ENCODE measurements around the gene CCDC40. TPM values are rescaled to one million over a fixed set of nuclear protein-coding genes. Genes with fewer than 3 reads are reported as not detected.

CCDC40 gene
- total and polyA plus RNA-seq, 2 experiments from 2014 or later: 2.4 to 3.0 TPM

DNA sequence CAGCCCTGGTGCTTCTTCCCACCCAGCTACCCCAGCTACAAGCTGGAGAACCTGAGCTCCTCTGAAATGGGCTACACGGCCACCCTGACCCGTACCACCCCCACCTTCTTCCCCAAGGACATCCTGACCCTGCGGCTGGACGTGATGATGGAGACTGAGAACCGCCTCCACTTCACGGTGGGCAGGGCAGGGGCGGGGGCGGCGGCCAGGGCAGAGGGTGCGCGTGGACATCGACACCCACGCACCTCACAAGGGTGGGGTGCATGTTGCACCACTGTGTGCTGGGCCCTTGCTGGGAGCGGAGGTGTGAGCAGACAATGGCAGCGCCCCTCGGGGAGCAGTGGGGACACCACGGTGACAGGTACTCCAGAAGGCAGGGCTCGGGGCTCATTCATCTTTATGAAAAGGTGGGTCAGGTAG, 68.5 kb downstream of the CCDC40 start:
- H3K27me3 ChIP-seq (replicated peaks; ENCODE audit: insufficient read depth): no peaks in the 10 kb centered on the region
- H3K27ac ChIP-seq: no peak overlapping the region
- no peak overlapping the region for H3K9ac ChIP-seq
- no peaks in the 10 kb centered on the region for H3K36me3 ChIP-seq (ENCODE audit: low read depth)
- H4K20me1 ChIP-seq (ENCODE audit: insufficient read depth): no peaks in the 10 kb centered on the region
- H3K4me1 ChIP-seq (ENCODE audit: insufficient read depth): peaks cover 5% of the 10 kb centered on the region
- no peak overlapping the region for H2AFZ ChIP-seq
- no peaks in the 10 kb centered on the region for H3F3A ChIP-seq (ENCODE audit: insufficient read depth)
- in situ Hi-C loops (cut with MboI): no loop called here
- no peaks in the 10 kb centered on the region for H3K9me3 ChIP-seq (ENCODE audit: low read depth)
- no peak for DNase-seq
- TF ChIP-seq EZH2 (IDR thresholded peaks at IDR 0.05; ENCODE audit: insufficient read depth, poor library complexity, severe bottlenecking) (no peak), EZH2phosphoT487 (IDR thresholded peaks at IDR 0.05; ENCODE audit: insufficient read depth, low read depth) (no peak)
- H3K79me2 ChIP-seq (ENCODE audit: insufficient read depth): no peaks in the 10 kb centered on the region
- no peaks in the 10 kb centered on the region for H3K9me2 ChIP-seq (ENCODE audit: insufficient read depth)
- H3K4me2 ChIP-seq (ENCODE audit: unreplicated experiment): no peak overlapping the region
- 86 to 92% methylated on average over 9 to 18 of the region's 18 CpGs for WGBS, 2 experiments (ENCODE audit: low coverage in 1 of 2, low lambda C conversion rate in 2 of 2, missing lambda C conversion rate in 2 of 2)
- H3K4me3 ChIP-seq: no peak overlapping the region

- Histone ChIP-seq H3F3A (ENCODE audit: insufficient read depth) (no peaks in the 10 kb centered on the region), H3K27me3 (replicated peaks; ENCODE audit: insufficient read depth) (no peaks in the 10 kb centered on the region), H3K9ac (no peak overlapping the region), H3K4me3 (no peak overlapping the region), H3K4me1 (ENCODE audit: insufficient read depth) (peaks cover 2% of the 10 kb centered on the region), H3K9me3 (ENCODE audit: low read depth) (no peaks in the 10 kb centered on the region), H2AFZ (no peak overlapping the region), H4K20me1 (ENCODE audit: insufficient read depth) (no peaks in the 10 kb centered on the region), H3K27ac (no peak overlapping the region), H3K79me2 (ENCODE audit: insufficient read depth) (no peaks in the 10 kb centered on the region), H3K36me3 (ENCODE audit: low read depth) (no peaks in the 10 kb centered on the region), H3K9me2 (ENCODE audit: insufficient read depth) (no peaks in the 10 kb centered on the region), H3K4me2 (ENCODE audit: unreplicated experiment) (no peak overlapping the region)
- TF ChIP-seq EZH2 (IDR thresholded peaks at IDR 0.05; ENCODE audit: insufficient read depth, poor library complexity, severe bottlenecking): no peak
- in situ Hi-C loops (cut with MboI): no loop called here
- WGBS, 2 experiments (ENCODE audit: low coverage in 1 of 2, low lambda C conversion rate in 2 of 2, missing lambda C conversion rate in 2 of 2): 66 to 69% methylated on average over 25 to 29 of the region's 29 CpGs
- no peak for DNase-seq
Measured at GRCh38 chr17:80105762-80106161, 69.3 kb downstream of the CCDC40 start.

- Histone ChIP-seq H3F3A (ENCODE audit: insufficient read depth) (no peaks in the 10 kb centered on the region), H3K79me2 (ENCODE audit: insufficient read depth) (no peaks in the 10 kb centered on the region), H2AFZ (no peak overlapping the region), H4K20me1 (ENCODE audit: insufficient read depth) (no peaks in the 10 kb centered on the region), H3K9me3 (ENCODE audit: low read depth) (no peaks in the 10 kb centered on the region), H3K9me2 (ENCODE audit: insufficient read depth) (no peaks in the 10 kb centered on the region), H3K4me1 (ENCODE audit: insufficient read depth) (no peaks in the 10 kb centered on the region), H3K9ac (no peak overlapping the region), H3K36me3 (ENCODE audit: low read depth) (no peaks in the 10 kb centered on the region), H3K4me2 (ENCODE audit: unreplicated experiment) (no peak overlapping the region), H3K27ac (no peak overlapping the region), H3K27me3 (replicated peaks; ENCODE audit: insufficient read depth) (no peaks in the 10 kb centered on the region), H3K4me3 (no peak overlapping the region)
- WGBS, 2 experiments (ENCODE audit: low coverage in 1 of 2, low lambda C conversion rate in 2 of 2, missing lambda C conversion rate in 2 of 2): 76% methylated on average over 10 of the region's 10 CpGs
- DNase-seq: no peak
- TF ChIP-seq EZH2phosphoT487 (IDR thresholded peaks at IDR 0.05; ENCODE audit: insufficient read depth, low read depth) (no peak), EZH2 (IDR thresholded peaks at IDR 0.05; ENCODE audit: insufficient read depth, poor library complexity, severe bottlenecking) (no peak)
- in situ Hi-C loops (cut with MboI): no loop called here
Measured at GRCh38 chr17:80106176-80106575, 69.7 kb downstream of the CCDC40 start.

- no peaks in the 10 kb centered on the region for H3K27me3 ChIP-seq (replicated peaks; ENCODE audit: insufficient read depth)
- no peak overlapping the region for H2AFZ ChIP-seq
- DNase-seq: no peak
- H3K4me3 ChIP-seq: no peak overlapping the region
- H3F3A ChIP-seq (ENCODE audit: insufficient read depth): no peaks in the 10 kb centered on the region
- no peaks in the 10 kb centered on the region for H3K9me3 ChIP-seq (ENCODE audit: low read depth)
- TF ChIP-seq EZH2phosphoT487 (IDR thresholded peaks at IDR 0.05; ENCODE audit: insufficient read depth, low read depth): no peak
- TF ChIP-seq EZH2 (IDR thresholded peaks at IDR 0.05; ENCODE audit: insufficient read depth, poor library complexity, severe bottlenecking): no peak
- in situ Hi-C loops (cut with MboI): no loop called here
- no peaks in the 10 kb centered on the region for H3K9me2 ChIP-seq (ENCODE audit: insufficient read depth)
- H3K27ac ChIP-seq: no peak overlapping the region
- H4K20me1 ChIP-seq (ENCODE audit: insufficient read depth): no peaks in the 10 kb centered on the region
- no peak overlapping the region for H3K9ac ChIP-seq
- no peaks in the 10 kb centered on the region for H3K36me3 ChIP-seq (ENCODE audit: low read depth)
- H3K4me2 ChIP-seq (ENCODE audit: unreplicated experiment): no peak overlapping the region
- 90 to 92% methylated on average over 12 of the region's 12 CpGs for WGBS, 2 experiments (ENCODE audit: low coverage in 1 of 2, low lambda C conversion rate in 2 of 2, missing lambda C conversion rate in 2 of 2)
- no peaks in the 10 kb centered on the region for H3K4me1 ChIP-seq (ENCODE audit: insufficient read depth)
- H3K79me2 ChIP-seq (ENCODE audit: insufficient read depth): no peaks in the 10 kb centered on the region
Measured at GRCh38 chr17:80106751-80107150, 70.3 kb downstream of the CCDC40 start.

Data from GM23248 (cell line).